Gastrocnemius medialis (tissue), 4 donors: ENCODE results near the gene TMEM8B.

Experiments used
- CTCF ChIP-seq, 5 experiments: fragments of 450-650 bp in 3 of 5; fragments of 200-600 bp in 2 of 5; sonication (generic) in 2 of 5; IDR thresholded peaks in 4 of 5; conservative IDR thresholded peaks in 1 of 5; 1 replicate in 4 of 5; 2 replicates in 1 of 5; pipeline ENCODE4 v1.5.1; 2016 to 2019; ENCODE audit warnings: antibody characterized with exemption in 5 of 5, mild to moderate bottlenecking in 3 of 5, moderate library complexity in 3 of 5
- POLR2A ChIP-seq, 2 donors: fragments of 450-650 bp; IDR thresholded peaks; one replicate each; pipeline ENCODE4 v1.6.1; 2017; ENCODE audit warnings: antibody characterized with exemption in 2 of 2, mild to moderate bottlenecking in 2 of 2, moderate library complexity in 2 of 2

GRCh38 chr9:35882996-35883395 lies 54.0 kb downstream of the TMEM8B start:
- TF ChIP-seq POLR2A (IDR thresholded peaks at IDR 0.05) (no peak), CTCF (IDR thresholded peaks at IDR 0.05 in 4 of 5, conservative IDR thresholded peaks at IDR 0.05 in 1 of 5) (no peak)
